NAMALWA (cell line): ENCODE results near the gene ABCC2.
"Not testable (repeated sequence)": the region's sequence is repeated elsewhere in the genome, so short reads cannot be mapped to it uniquely, and the experiment has no call there.

ENCODE experiments used
- DNase-seq: peaks from one replicate; pipeline ENCODE4 v3.0.0-alpha.2; 2015; ENCODE audit warnings: low spot score

ABCC2 gene

GRCh38 chr10:99782447-99783286, at the start of gene ABCC2:
ABCC2 (plus strand) TSS chr10:99782640; CDS start chr10:99782845, 205 bp downstream.
- DNase-seq = no peak

- no peak for DNase-seq
These were observed 49.1 kb upstream of the ABCC2 start for GRCh38 chr10:99733366-99733765.

- DNase-seq = not testable (repeated sequence)
These were observed 48.3 kb upstream of the ABCC2 start for GRCh38 chr10:99734111-99734510.

GRCh38 chr10:99740260-99740659, 42.2 kb upstream of the ABCC2 start:
- no peak for DNase-seq

- DNase-seq = no peak
These were observed 41.4 kb upstream of the ABCC2 start for GRCh38 chr10:99740933-99741559.

- no peak for DNase-seq
These were observed 40.2 kb upstream of the ABCC2 start for GRCh38 chr10:99742254-99742653.

- DNase-seq = no peak
These were observed 39.7 kb upstream of the ABCC2 start for GRCh38 chr10:99742701-99743100.

GRCh38 chr10:99743841-99744240, 38.6 kb upstream of the ABCC2 start:
- no peak for DNase-seq

GRCh38 chr10:99746166-99746565, 36.3 kb upstream of the ABCC2 start:
- DNase-seq = not testable (repeated sequence)

- DNase-seq = no peak
These were observed 33.5 kb upstream of the ABCC2 start for GRCh38 chr10:99748823-99749451.

- no peak for DNase-seq
These were observed 31.8 kb upstream of the ABCC2 start for GRCh38 chr10:99750641-99751040.

GRCh38 chr10:99754670-99755069, 27.8 kb upstream of the ABCC2 start:
- no peak for DNase-seq

GRCh38 chr10:99756159-99756558, 26.3 kb upstream of the ABCC2 start:
- DNase-seq = no peak

GRCh38 chr10:99758211-99758891, 24.1 kb upstream of the ABCC2 start:
- no peak for DNase-seq

- no peak for DNase-seq
These were observed 22.1 kb upstream of the ABCC2 start for GRCh38 chr10:99760321-99760720.

GRCh38 chr10:99761365-99761764, 21.1 kb upstream of the ABCC2 start:
- no peak for DNase-seq

GRCh38 chr10:99765672-99766301, 16.7 kb upstream of the ABCC2 start:
- no peak for DNase-seq

- no peak for DNase-seq
These were observed 16.1 kb upstream of the ABCC2 start for GRCh38 chr10:99766302-99766681.

- no peak for DNase-seq
These were observed 14.5 kb upstream of the ABCC2 start for GRCh38 chr10:99767901-99768300.

GRCh38 chr10:99768556-99768955, 13.9 kb upstream of the ABCC2 start:
- no peak for DNase-seq

GRCh38 chr10:99769706-99770105, 12.7 kb upstream of the ABCC2 start:
- DNase-seq = no peak

GRCh38 chr10:99770408-99771045, 11.9 kb upstream of the ABCC2 start:
- DNase-seq = no peak
